GM18861 (cell line): ENCODE data around the gene RALGPS1.

Source experiments
- ATAC-seq: cut with Tn5 transposase; IDR thresholded peaks from one replicate; pipeline ENCODE4 v1.9.1; 2021; ENCODE audit not compliant: unreplicated experiment

The RALGPS1 gene

DNA sequence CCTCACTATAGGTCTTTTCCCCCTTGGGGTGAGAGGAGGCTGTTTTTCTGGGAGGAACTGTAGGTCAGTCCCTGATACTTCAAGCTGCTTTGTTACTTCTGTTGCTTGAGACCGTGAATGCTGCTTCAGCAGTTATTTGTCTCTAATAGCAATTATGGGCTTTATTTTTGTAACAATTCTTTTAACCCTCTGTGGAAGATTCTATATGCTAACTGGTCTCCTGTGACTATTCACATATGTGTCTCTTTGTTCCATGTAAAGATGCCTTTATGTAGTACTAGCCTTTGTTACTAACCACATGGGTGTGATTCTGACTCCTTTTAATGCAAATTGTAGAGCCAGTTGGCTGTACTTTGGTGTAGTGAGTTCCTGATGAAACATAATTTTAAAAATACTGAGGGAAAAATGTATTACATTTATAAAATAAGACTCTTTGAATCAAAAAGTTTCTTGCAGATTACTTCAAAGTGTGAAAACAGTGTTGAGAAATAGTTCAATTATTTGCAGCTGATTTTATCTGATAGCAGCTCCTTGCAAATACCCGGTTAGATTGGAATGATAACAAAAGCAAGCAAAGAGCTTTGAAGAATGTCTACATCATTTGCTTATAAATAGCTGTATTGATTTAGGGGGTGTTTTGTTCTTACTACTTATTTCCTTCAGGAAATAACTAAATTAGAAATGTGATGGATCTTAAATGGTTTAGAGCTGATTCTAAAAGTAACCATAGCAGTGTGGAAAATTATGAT is 161.2 kb downstream of the RALGPS1 start:
- ATAC-seq, result no peak

- no peak for ATAC-seq
Measured at GRCh38 chr9:127076860-127077643, 162.5 kb downstream of the RALGPS1 start.

DNA sequence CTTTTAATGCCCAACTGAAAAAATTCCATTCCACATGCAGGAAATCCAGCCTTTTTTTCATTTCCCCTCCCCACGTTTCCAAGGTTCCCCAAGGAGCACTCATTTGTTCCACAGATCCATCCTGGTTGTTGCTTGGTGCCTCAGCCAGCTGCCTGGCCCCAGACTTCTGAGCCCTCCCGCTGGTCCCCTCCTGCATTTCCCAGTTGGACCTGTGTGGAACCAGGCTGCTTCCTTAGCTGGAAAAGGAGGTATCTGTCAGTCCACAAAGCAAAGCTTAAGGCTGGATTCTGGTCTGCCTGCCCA is 163.0 kb downstream of the RALGPS1 start:
- ATAC-seq, result no peak

GRCh38 chr9:127078336-127078735 is 163.8 kb downstream of the RALGPS1 start:
- ATAC-seq, result no peak

- no peak for ATAC-seq
Measured at GRCh38 chr9:127078988-127079387, 164.4 kb downstream of the RALGPS1 start.

- no peak for ATAC-seq
Measured at GRCh38 chr9:127079446-127080140, 165.0 kb downstream of the RALGPS1 start.

- ATAC-seq, result no peak
Measured at GRCh38 chr9:127081250-127082185, 166.9 kb downstream of the RALGPS1 start.

DNA sequence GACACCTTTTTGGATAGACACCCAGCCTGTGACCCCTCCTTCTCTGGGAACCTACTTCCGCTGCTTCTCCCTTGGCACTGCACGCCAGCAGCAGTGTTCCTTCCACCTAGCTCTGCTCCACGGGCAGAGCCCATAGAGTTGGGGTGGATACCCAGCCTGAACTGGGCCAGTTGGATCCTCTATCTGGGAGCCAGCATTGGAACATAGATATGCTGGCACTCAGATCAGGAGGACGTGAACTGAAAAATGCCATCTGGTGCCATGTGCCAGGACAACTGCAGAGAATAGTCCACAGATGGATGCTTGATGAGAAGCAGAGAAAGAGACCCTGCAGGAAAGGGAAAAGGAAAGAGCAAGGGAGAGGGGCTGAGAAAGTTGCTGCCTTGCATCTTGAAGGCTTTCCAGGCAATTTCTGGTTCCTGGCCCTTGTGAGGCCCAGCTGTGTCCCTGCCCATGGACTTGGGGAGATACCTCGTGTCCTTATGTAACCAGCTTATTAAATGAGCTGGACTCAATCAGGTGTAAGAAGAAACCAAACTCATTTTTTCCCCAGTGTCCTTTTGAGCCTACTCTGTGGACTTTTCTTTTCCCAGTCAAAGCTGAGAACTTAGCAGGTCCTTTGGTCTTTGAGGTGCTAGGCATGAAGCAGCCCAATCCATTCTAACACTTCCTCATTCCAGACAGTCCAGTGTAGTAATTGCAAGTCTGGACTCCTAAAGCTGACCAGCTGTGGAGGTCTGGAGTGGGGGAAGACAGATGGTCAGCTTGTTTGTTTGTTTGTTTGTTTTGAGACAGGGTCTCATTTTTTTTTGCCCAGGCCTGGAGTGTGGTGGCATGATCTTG is 168.8 kb downstream of the RALGPS1 start:
- ATAC-seq, result no peak

- no peak for ATAC-seq
Measured at GRCh38 chr9:127084076-127085039, 169.8 kb downstream of the RALGPS1 start.

- ATAC-seq, result no peak
Measured at GRCh38 chr9:127085186-127085585, 170.6 kb downstream of the RALGPS1 start.

GRCh38 chr9:127086771-127087170 is 172.2 kb downstream of the RALGPS1 start:
- ATAC-seq, result no peak

- ATAC-seq, result no peak
Measured at GRCh38 chr9:127087411-127087810, 172.8 kb downstream of the RALGPS1 start.

GRCh38 chr9:127087836-127088235 is 173.3 kb downstream of the RALGPS1 start:
- ATAC-seq, result no peak

- ATAC-seq, result no peak
Measured at GRCh38 chr9:127088724-127089615, 174.4 kb downstream of the RALGPS1 start.

GRCh38 chr9:127089631-127090081 is 175.1 kb downstream of the RALGPS1 start:
- no peak for ATAC-seq

- ATAC-seq, result no peak
Measured at GRCh38 chr9:127090341-127090985, 175.9 kb downstream of the RALGPS1 start.

DNA sequence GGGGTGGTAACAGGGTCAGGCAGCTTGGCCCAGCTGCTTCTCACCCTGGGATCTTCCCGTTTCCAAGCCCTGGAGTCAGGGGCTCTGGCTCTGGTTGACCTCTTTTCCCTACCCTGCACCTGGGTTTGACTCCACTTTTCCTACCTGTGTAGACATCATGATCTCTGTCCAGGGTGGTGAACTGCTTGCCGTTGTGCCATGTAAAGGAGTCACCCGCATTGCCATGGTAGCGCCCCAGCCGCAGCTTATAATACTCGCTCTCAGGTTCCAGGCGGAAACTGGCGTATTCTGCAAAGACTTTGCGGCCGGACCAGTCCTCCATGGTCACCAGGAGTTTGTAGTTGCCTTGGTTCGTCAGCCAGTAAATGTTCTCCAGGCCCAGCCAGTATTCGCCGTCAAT is 176.9 kb downstream of the RALGPS1 start:
- no peak for ATAC-seq
